Measurements from ENCODE around the gene AURKAIP1. TPM values are rescaled to one million over a fixed set of nuclear protein-coding genes. Genes with fewer than 3 reads are reported as not detected.
A peak's percentile ranks its signal among the peaks of the same experiment; 100 is the strongest.
"Not testable (repeated sequence)": the region's sequence is repeated elsewhere in the genome, so short reads cannot be mapped to it uniquely, and the experiment has no call there.

AURKAIP1 gene
- total RNA-seq, 1 experiment from 2014 or later = 308 TPM

GRCh38 chr1:1387098-1388077 lies 12.4 kb upstream of the AURKAIP1 start:
- DNase-seq (ENCODE audit: low read depth) = no peak

GRCh38 chr1:1385931-1386330 lies 10.9 kb upstream of the AURKAIP1 start:
- no peak for DNase-seq (ENCODE audit: low read depth)

- not testable (repeated sequence) for DNase-seq (ENCODE audit: low read depth)
Observed at GRCh38 chr1:1385339-1385738, 10.3 kb upstream of the AURKAIP1 start.

GRCh38 chr1:1381294-1381693 lies 6.3 kb upstream of the AURKAIP1 start:
- DNase-seq (ENCODE audit: low read depth) = no peak

- no peak for DNase-seq (ENCODE audit: low read depth)
Observed at GRCh38 chr1:1380860-1381259, 5.9 kb upstream of the AURKAIP1 start.

- no peak for DNase-seq (ENCODE audit: low read depth)
Observed at GRCh38 chr1:1377540-1378205, 2.7 kb upstream of the AURKAIP1 start.

- no peak for DNase-seq (ENCODE audit: low read depth)
Observed at GRCh38 chr1:1376551-1377226, 1.7 kb upstream of the AURKAIP1 start.

- DNase-seq (ENCODE audit: low read depth) = no peak
Observed at GRCh38 chr1:1374589-1374928, 448 bp downstream of the AURKAIP1 start.

GRCh38 chr1:1373815-1374588 lies 1.0 kb downstream of the AURKAIP1 start:
- DNase-seq (ENCODE audit: low read depth) = no peak

GRCh38 chr1:1373051-1373814 lies 1.8 kb downstream of the AURKAIP1 start:
- DNase-seq (ENCODE audit: low read depth) = no peak

GRCh38 chr1:1371746-1372711 lies 3.0 kb downstream of the AURKAIP1 start:
- peak; percentile 68 for DNase-seq (ENCODE audit: low read depth)

GRCh38 chr1:1371364-1371745 lies 3.7 kb downstream of the AURKAIP1 start:
- DNase-seq (ENCODE audit: low read depth) = peak; percentile 66

- no peak for DNase-seq (ENCODE audit: low read depth)
Observed at GRCh38 chr1:1370771-1371300, 4.2 kb downstream of the AURKAIP1 start.

GRCh38 chr1:1370094-1370493 lies 4.9 kb downstream of the AURKAIP1 start:
- not testable (repeated sequence) for DNase-seq (ENCODE audit: low read depth)

GRCh38 chr1:1367315-1367714 lies 7.7 kb downstream of the AURKAIP1 start:
- DNase-seq (ENCODE audit: low read depth) = no peak

GRCh38 chr1:1366699-1367066 lies 8.3 kb downstream of the AURKAIP1 start:
- no peak for DNase-seq (ENCODE audit: low read depth)

GRCh38 chr1:1365875-1366698 lies 8.9 kb downstream of the AURKAIP1 start:
- DNase-seq (ENCODE audit: low read depth) = no peak

- DNase-seq (ENCODE audit: low read depth) = no peak
Observed at GRCh38 chr1:1364266-1364665, 10.7 kb downstream of the AURKAIP1 start.

GRCh38 chr1:1361982-1362423 lies 13.0 kb downstream of the AURKAIP1 start:
- peak; percentile 37 for DNase-seq (ENCODE audit: low read depth)

Data from Daoy (cell line).